ENCODE data around the gene CDK15. TPM values are rescaled to one million over a fixed set of nuclear protein-coding genes. Genes with fewer than 3 reads are reported as not detected.

The CDK15 gene
- total RNA-seq, 1 donor from 2014 or later = 3.6 TPM

GRCh38 chr2:201913201-201913600 is 106.9 kb downstream of the CDK15 start:
- Mint-ChIP-seq H3K9me3 (ENCODE audit: low read depth) (no peaks in the 10 kb centered on the region), H3K27me3 (ENCODE audit: low read depth) (no peaks in the 10 kb centered on the region), H3K36me3 (ENCODE audit: low read depth) (no peaks in the 10 kb centered on the region), H3K4me1 (ENCODE audit: low read depth) (peaks cover 27% of the 10 kb centered on the region), H3K4me3 (ENCODE audit: unreplicated experiment) (no peak overlapping the region), H3K27ac (ENCODE audit: unreplicated experiment) (no peak overlapping the region)
- DNase-seq (ENCODE audit: low spot score) = no peak
- TF ChIP-seq CTCF (IDR thresholded peaks at IDR 0.05) = no peak

- Mint-ChIP-seq H3K27ac (ENCODE audit: unreplicated experiment) (no peak overlapping the region), H3K4me1 (ENCODE audit: low read depth) (peaks cover 16% of the 10 kb centered on the region), H3K4me3 (ENCODE audit: unreplicated experiment) (no peak overlapping the region), H3K27me3 (ENCODE audit: low read depth) (no peaks in the 10 kb centered on the region), H3K9me3 (ENCODE audit: low read depth) (no peaks in the 10 kb centered on the region), H3K36me3 (ENCODE audit: low read depth) (no peaks in the 10 kb centered on the region)
- no peak for DNase-seq (ENCODE audit: low spot score)
- no peak for TF ChIP-seq CTCF (IDR thresholded peaks at IDR 0.05)
These were observed 109.1 kb downstream of the CDK15 start for GRCh38 chr2:201915446-201915845.

GRCh38 chr2:201916565-201916964 is 110.2 kb downstream of the CDK15 start:
- Mint-ChIP-seq H3K4me3 (ENCODE audit: unreplicated experiment) (no peak overlapping the region), H3K27ac (ENCODE audit: unreplicated experiment) (no peak overlapping the region), H3K27me3 (ENCODE audit: low read depth) (no peaks in the 10 kb centered on the region), H3K9me3 (ENCODE audit: low read depth) (no peaks in the 10 kb centered on the region), H3K36me3 (ENCODE audit: low read depth) (no peaks in the 10 kb centered on the region), H3K4me1 (ENCODE audit: low read depth) (peaks cover 7% of the 10 kb centered on the region)
- TF ChIP-seq CTCF (IDR thresholded peaks at IDR 0.05) = no peak
- no peak for DNase-seq (ENCODE audit: low spot score)

GRCh38 chr2:201918616-201919307 is 112.4 kb downstream of the CDK15 start:
- Mint-ChIP-seq H3K36me3 (ENCODE audit: low read depth) (no peaks in the 10 kb centered on the region), H3K27ac (ENCODE audit: unreplicated experiment) (no peak overlapping the region), H3K27me3 (ENCODE audit: low read depth) (no peaks in the 10 kb centered on the region), H3K4me3 (ENCODE audit: unreplicated experiment) (no peak overlapping the region), H3K4me1 (ENCODE audit: low read depth) (peaks cover 5% of the 10 kb centered on the region), H3K9me3 (ENCODE audit: low read depth) (no peaks in the 10 kb centered on the region)
- no peak for DNase-seq (ENCODE audit: low spot score)
- TF ChIP-seq CTCF (IDR thresholded peaks at IDR 0.05) = no peak

GRCh38 chr2:201919308-201919634 is 112.9 kb downstream of the CDK15 start:
- Mint-ChIP-seq H3K9me3 (ENCODE audit: low read depth) (no peaks in the 10 kb centered on the region), H3K27me3 (ENCODE audit: low read depth) (no peaks in the 10 kb centered on the region), H3K4me3 (ENCODE audit: unreplicated experiment) (no peak overlapping the region), H3K4me1 (ENCODE audit: low read depth) (peaks cover 5% of the 10 kb centered on the region), H3K36me3 (ENCODE audit: low read depth) (no peaks in the 10 kb centered on the region), H3K27ac (ENCODE audit: unreplicated experiment) (no peak overlapping the region)
- no peak for TF ChIP-seq CTCF (IDR thresholded peaks at IDR 0.05)
- DNase-seq (ENCODE audit: low spot score) = no peak

All from chondrocyte (in vitro differentiated cells).